Activated B cell treated with CpG ODN at 0.5 μM for 24 hours (primary cell): Measurements from ENCODE around the gene CYP1A1. TPM values are rescaled to one million over a fixed set of nuclear protein-coding genes. Genes with fewer than 3 reads are reported as not detected.

ENCODE experiments used
- ATAC-seq: fragments of 200-7000 bp; cut with Tn5 transposase; one replicate; pipeline ENCODE4 v1.10.0; 2021; ENCODE audit warnings: low read depth, mild to moderate bottlenecking, moderate library complexity
- CTCF ChIA-PET: fragments of 350-600 bp; sonication (Branson Sonifier 250); formaldehyde crosslinking; loops from one replicate; lab custom pipeline; 2021; ENCODE audit warnings: antibody characterized with exemption; lab: Charles Lee
- POLR2A ChIA-PET: fragments of 350-600 bp; sonication (Branson Sonifier 250); formaldehyde crosslinking; loops from one replicate; lab custom pipeline; 2021; ENCODE audit warnings: antibody characterized with exemption; lab: Charles Lee
- DNase-seq: peaks from one replicate; pipeline ENCODE4 v3.0.0; 2022
- H3K27ac Mint-ChIP-seq: one replicate; pipeline ENCODE4 v1.8.0; 2020; ENCODE audit warnings: mixed read lengths
- H3K27me3 Mint-ChIP-seq: one replicate; pipeline ENCODE4 v1.8.0; 2021; ENCODE audit warnings: mixed read lengths
- H3K36me3 Mint-ChIP-seq: one replicate; pipeline ENCODE4 v1.8.0; 2021; ENCODE audit warnings: low read depth, mixed read lengths
- H3K4me1 Mint-ChIP-seq: one replicate; pipeline ENCODE4 v1.8.0; 2021; ENCODE audit warnings: mixed read lengths
- H3K4me3 Mint-ChIP-seq: one replicate; pipeline ENCODE4 v1.8.0; 2020; ENCODE audit warnings: mild to moderate bottlenecking, mixed read lengths
- H3K9me3 Mint-ChIP-seq: one replicate; pipeline ENCODE4 v1.8.0; 2020; ENCODE audit warnings: mixed read lengths
- CTCF ChIP-seq: fragments of 200-600 bp; IDR thresholded peaks from one replicate; pipeline ENCODE4 v1.8.0; 2022; ENCODE audit warnings: antibody characterized with exemption, mild to moderate bottlenecking
- intact Hi-C: fragments of 100-400 bp; cut with micrococcal nuclease; formaldehyde crosslinking; loops from one replicate; pipeline ENCODE4 v1.15.1; 2024
- total RNA-seq: library from RNA; stranded (reverse); gene quantifications from 2 replicates; pipeline ENCODE4 v1.2.3, GENCODE V29; 2022

CYP1A1 gene
- total RNA-seq, 1 donor from 2014 or later = 0.49 TPM

GRCh38 chr15:74683758-74684157 is 41.6 kb downstream of the CYP1A1 start:
- peaks cover 2% of the 10 kb centered on the region for H3K9me3 Mint-ChIP-seq
- ATAC-seq (no peak), DNase-seq (no peak)
- H3K27me3 Mint-ChIP-seq = no peaks in the 10 kb centered on the region
- H3K4me3 Mint-ChIP-seq = no peak overlapping the region
- no peak for TF ChIP-seq CTCF
- H3K27ac Mint-ChIP-seq = no peak overlapping the region
- ChIA-PET CTCF (no interaction called here), POLR2A (interaction anchor here (0.6 to 0.7 kb wide), 2 partner anchors 276 to 942 kb away, joined by 3 to 8 read pairs; partner anchors contain the start of gene SNUPN)
- peaks cover 25% of the 10 kb centered on the region for H3K36me3 Mint-ChIP-seq
- intact Hi-C loops = no loop called here
- H3K4me1 Mint-ChIP-seq = peaks cover 10% of the 10 kb centered on the region

- H3K27ac Mint-ChIP-seq = no peak overlapping the region
- H3K36me3 Mint-ChIP-seq = peaks cover 25% of the 10 kb centered on the region
- H3K4me1 Mint-ChIP-seq = peaks cover 7% of the 10 kb centered on the region
- no peak overlapping the region for H3K4me3 Mint-ChIP-seq
- TF ChIP-seq CTCF = no peak
- no peak for DNase-seq
- no peaks in the 10 kb centered on the region for H3K27me3 Mint-ChIP-seq
- H3K9me3 Mint-ChIP-seq = peaks cover 2% of the 10 kb centered on the region
- no peak for ATAC-seq
- intact Hi-C loops = no loop called here
- ChIA-PET CTCF (no interaction called here), POLR2A (no interaction called here)
These were observed 42.4 kb downstream of the CYP1A1 start for GRCh38 chr15:74682954-74683353.

- H3K27me3 Mint-ChIP-seq = no peaks in the 10 kb centered on the region
- H3K4me1 Mint-ChIP-seq = peaks cover 7% of the 10 kb centered on the region
- H3K9me3 Mint-ChIP-seq = peaks cover 2% of the 10 kb centered on the region
- TF ChIP-seq CTCF = no peak
- ATAC-seq (no peak), DNase-seq (no peak)
- intact Hi-C loops = no loop called here
- no peak overlapping the region for H3K4me3 Mint-ChIP-seq
- CTCF ChIA-PET = no interaction called here
- POLR2A ChIA-PET = no interaction called here
- H3K36me3 Mint-ChIP-seq = peaks cover 19% of the 10 kb centered on the region
- no peak overlapping the region for H3K27ac Mint-ChIP-seq
These were observed 44.9 kb downstream of the CYP1A1 start for GRCh38 chr15:74680456-74680855.

GRCh38 chr15:74676801-74677200 is 48.5 kb downstream of the CYP1A1 start:
- TF ChIP-seq CTCF = no peak

GRCh38 chr15:74674161-74674560 is 51.2 kb downstream of the CYP1A1 start:
- H3K4me3 Mint-ChIP-seq = no peak overlapping the region
- POLR2A ChIA-PET = no interaction called here
- no peaks in the 10 kb centered on the region for H3K9me3 Mint-ChIP-seq
- intact Hi-C loops = no loop called here
- H3K27ac Mint-ChIP-seq = no peak overlapping the region
- peaks cover 5% of the 10 kb centered on the region for H3K4me1 Mint-ChIP-seq
- DNase-seq (no peak), ATAC-seq (no peak)
- no peak for TF ChIP-seq CTCF
- peaks cover 47% of the 10 kb centered on the region for H3K36me3 Mint-ChIP-seq
- CTCF ChIA-PET = no interaction called here
- no peaks in the 10 kb centered on the region for H3K27me3 Mint-ChIP-seq

More at GRCh38 chr15:74676801-74677200, 48.5 kb downstream of the CYP1A1 start:
- ChIA-PET CTCF (no interaction called here), POLR2A (no interaction called here)
- Mint-ChIP-seq H3K27me3 (no peaks in the 10 kb centered on the region), H3K4me1 (peaks cover 5% of the 10 kb centered on the region), H3K27ac (no peak overlapping the region), H3K36me3 (peaks cover 28% of the 10 kb centered on the region), H3K4me3 (no peak overlapping the region), H3K9me3 (no peaks in the 10 kb centered on the region)
- ATAC-seq (no peak), DNase-seq (no peak)
- intact Hi-C loops = no loop called here
